GM23338 (cell line): ENCODE data around the gene CATSPERD. TPM values are rescaled to one million over a fixed set of nuclear protein-coding genes. Genes with fewer than 3 reads are reported as not detected.

ENCODE experiments used
- ATAC-seq: fragments of 200-7000 bp; cut with Tn5 transposase; 3 replicates; pipeline ENCODE4 v1.9.1; 2020
- DNase-seq: peaks from one replicate; pipeline ENCODE4 v3.0.0-alpha.2; 2015; ENCODE audit warnings: low spot score
- H2AFZ ChIP-seq: fragments of 200-600 bp; sonication (generic); 2 replicates; pipeline ENCODE4 v1.8.0; 2016; ENCODE audit warnings: antibody characterized with exemption, mild to moderate bottlenecking, moderate library complexity
- H3F3A ChIP-seq: fragments of 200-600 bp; sonication (generic); replicated peaks from 2 replicates; pipeline ENCODE4 v1.8.0; 2017; ENCODE audit warnings: antibody characterized with exemption, mixed run types, low read depth
- H3K27ac ChIP-seq: fragments of 200-600 bp; sonication (generic); 2 replicates; pipeline ENCODE4 v1.6.1; 2016; ENCODE audit warnings: low read depth
- H3K27me3 ChIP-seq: fragments of 200-600 bp; sonication (generic); 2 replicates; pipeline ENCODE4 v1.8.0; 2016; ENCODE audit warnings: mild to moderate bottlenecking, mixed run types, moderate library complexity; ENCODE audit not compliant: insufficient read depth
- H3K36me3 ChIP-seq: fragments of 200-600 bp; sonication (generic); 2 replicates; pipeline ENCODE4 v1.8.0; 2016; ENCODE audit warnings: mild to moderate bottlenecking; ENCODE audit not compliant: insufficient read depth
- H3K4me1 ChIP-seq: fragments of 200-600 bp; sonication (generic); 2 replicates; pipeline ENCODE4 v1.8.0; 2016; ENCODE audit warnings: mild to moderate bottlenecking, moderate library complexity; ENCODE audit not compliant: insufficient read depth
- H3K4me2 ChIP-seq: fragments of 200-600 bp; sonication (generic); 2 replicates; pipeline ENCODE4 v1.7.1; 2017; ENCODE audit warnings: mixed run types
- H3K4me3 ChIP-seq: fragments of 200-600 bp; sonication (generic); 2 replicates; pipeline ENCODE4 v1.6.1; 2016; ENCODE audit warnings: mixed run types
- H3K79me2 ChIP-seq: fragments of 200-600 bp; sonication (generic); replicated peaks from 2 replicates; pipeline ENCODE4 v1.8.0; 2017; ENCODE audit warnings: mild to moderate bottlenecking; ENCODE audit not compliant: insufficient read depth
- H3K9me2 ChIP-seq: fragments of 200-600 bp; sonication (generic); 2 replicates; pipeline ENCODE4 v1.8.0; 2017; ENCODE audit not compliant: insufficient read depth
- H4K20me1 ChIP-seq: fragments of 200-600 bp; sonication (generic); replicated peaks from 2 replicates; pipeline ENCODE4 v1.8.0; 2017; ENCODE audit warnings: mild to moderate bottlenecking; ENCODE audit not compliant: insufficient read depth
- H3K27ac Mint-ChIP-seq: 2 replicates; pipeline ENCODE4 v1.8.0; 2020; ENCODE audit warnings: inconsistent platforms, mild to moderate bottlenecking, moderate library complexity, mixed read lengths
- H3K27me3 Mint-ChIP-seq: 3 replicates; pipeline ENCODE4 v1.8.0; 2022; ENCODE audit warnings: low read depth, mild to moderate bottlenecking, moderate library complexity, mixed read lengths, inconsistent platforms; ENCODE audit not compliant: insufficient read depth, poor library complexity
- H3K36me3 Mint-ChIP-seq: 3 replicates; pipeline ENCODE4 v1.8.0; 2021; ENCODE audit warnings: low read depth, mild to moderate bottlenecking, inconsistent platforms, moderate library complexity, mixed read lengths
- H3K4me1 Mint-ChIP-seq: 3 replicates; pipeline ENCODE4 v1.8.0; 2020; ENCODE audit warnings: mild to moderate bottlenecking, inconsistent platforms, mixed read lengths
- H3K4me3 Mint-ChIP-seq: 3 replicates; pipeline ENCODE4 v1.8.0; 2021; ENCODE audit warnings: moderate library complexity, mild to moderate bottlenecking, inconsistent platforms, mixed read lengths
- H3K9me3 Mint-ChIP-seq: 3 replicates; pipeline ENCODE4 v1.8.0; 2020; ENCODE audit warnings: moderate library complexity, mild to moderate bottlenecking, inconsistent platforms, mixed read lengths
- CREB1 ChIP-seq: fragments of 250-450 bp; sonication (Bioruptor Pico); IDR thresholded peaks from 2 replicates; pipeline ENCODE4 v1.5.0; 2020; ENCODE audit warnings: low read depth, mild to moderate bottlenecking, moderate library complexity
- CTCF ChIP-seq, 2 experiments: fragments of 200-600 bp in 1 of 2; sonication (generic) in 1 of 2; conservative IDR thresholded peaks; 2 replicates each; pipeline versions ENCODE4 v1.5.1 to v1.6.1; 2016 to 2017; ENCODE audit warnings: antibody characterized with exemption in 2 of 2, low read depth in 2 of 2, mild to moderate bottlenecking in 2 of 2, moderate library complexity in 1 of 2
- ETS1 ChIP-seq: IDR thresholded peaks from 2 replicates; pipeline ENCODE4 v1.6.1; 2016; ENCODE audit warnings: antibody characterized with exemption
- EZH2 ChIP-seq: fragments of 200-600 bp; sonication (generic); IDR thresholded peaks from one replicate; pipeline ENCODE4 v1.8.0; 2017; ENCODE audit warnings: antibody characterized with exemption, mild to moderate bottlenecking, low read depth; ENCODE audit not compliant: unreplicated experiment
- EZH2phosphoT487 ChIP-seq: fragments of 200-600 bp; sonication (generic); IDR thresholded peaks from one replicate; pipeline ENCODE4 v1.8.1; 2018; ENCODE audit warnings: antibody characterized with exemption; ENCODE audit not compliant: unreplicated experiment
- JUNB ChIP-seq: IDR thresholded peaks from one replicate; pipeline ENCODE4 v1.6.1; 2016; ENCODE audit warnings: antibody characterized with exemption; ENCODE audit not compliant: unreplicated experiment
- NANOG ChIP-seq: IDR thresholded peaks from 2 replicates; pipeline ENCODE4 v1.6.1; 2016; ENCODE audit warnings: antibody characterized with exemption, borderline replicate concordance
- POLR2AphosphoS5 ChIP-seq: IDR thresholded peaks from 2 replicates; pipeline ENCODE4 v1.6.1; 2016; ENCODE audit warnings: antibody characterized with exemption, low read depth
- REST ChIP-seq: IDR thresholded peaks from one replicate; pipeline ENCODE4 v1.6.1; 2018; ENCODE audit warnings: antibody characterized with exemption; ENCODE audit not compliant: unreplicated experiment
- STAT1 ChIP-seq: IDR thresholded peaks from one replicate; pipeline ENCODE4 v1.6.1; 2016; ENCODE audit warnings: antibody characterized with exemption; ENCODE audit not compliant: unreplicated experiment
- ZNF114 ChIP-seq: fragments of 250-450 bp; sonication (Bioruptor Pico); IDR thresholded peaks from 2 replicates; pipeline ENCODE4 v1.5.0; 2020; ENCODE audit warnings: mild to moderate bottlenecking, moderate library complexity
- ZNF331 ChIP-seq: fragments of 250-450 bp; sonication (Bioruptor Pico); IDR thresholded peaks from 2 replicates; pipeline ENCODE4 v1.5.0; 2020; ENCODE audit warnings: low read depth, mild to moderate bottlenecking, moderate library complexity
- ZNF462 ChIP-seq: fragments of 250-450 bp; sonication (Bioruptor Pico); IDR thresholded peaks from 2 replicates; pipeline ENCODE4 v1.5.0; 2020; ENCODE audit warnings: mild to moderate bottlenecking, moderate library complexity
- polyA plus RNA-seq: library from polyadenylated mRNA; unstranded; fragments of >200 nt; fragmentation: Nextera tagmentation; extraction: Ambion mirVana; gene quantifications from 2 replicates; pipeline ENCODE4 v1.2.1, GENCODE V29; 2016
- total RNA-seq: library from RNA; depleted of rRNA; stranded (reverse); fragments of >200 nt; shearing (Covaris generic); gene quantifications from 2 replicates; pipeline ENCODE4 v1.2.3, GENCODE V29; 2014

Gene CATSPERD
- total and polyA plus RNA-seq, 2 experiments from 2014 or later: 0.17 TPM; not detected in 1

GRCh38 chr19:5673752-5674151 is 46.7 kb upstream of the CATSPERD start:
- no peak overlapping the region for H3K4me2 ChIP-seq
- H3K27ac Mint-ChIP-seq: no peak overlapping the region
- ATAC-seq (no peak), DNase-seq (no peak)
- 0 out of 2 replicates have a peak, but pooled peaks cover 3% of the 10 kb centered on the region for H3F3A ChIP-seq
- no peaks in the 10 kb centered on the region for H3K9me3 Mint-ChIP-seq
- H3K27ac ChIP-seq: no peak overlapping the region
- peaks cover 8% of the 10 kb centered on the region; the same call in 1 of the 2 replicates for H3K36me3 ChIP-seq
- H3K27me3 Mint-ChIP-seq: peaks cover 17% of the 10 kb centered on the region
- H3K4me1 Mint-ChIP-seq: peaks cover 4% of the 10 kb centered on the region; the same call in 2 of the 3 replicates
- no peaks in the 10 kb centered on the region for H3K27me3 ChIP-seq
- no peaks in the 10 kb centered on the region for H3K9me2 ChIP-seq
- no peak overlapping the region for H3K4me3 Mint-ChIP-seq
- H2AFZ ChIP-seq: no peak overlapping the region
- no peak for TF ChIP-seq STAT1
- TF ChIP-seq ZNF114 (CRISPR knock-in tag): no peak
- no peak for TF ChIP-seq ZNF462 (CRISPR knock-in tag)
- no peak for TF ChIP-seq EZH2phosphoT487
- no peak for TF ChIP-seq JUNB
- no peak for TF ChIP-seq EZH2
- TF ChIP-seq ETS1: no peak
- TF ChIP-seq REST: no peak
- no peak for TF ChIP-seq CREB1 (CRISPR knock-in tag)
- no peak for TF ChIP-seq ZNF331 (CRISPR knock-in tag)
- no peak for TF ChIP-seq POLR2AphosphoS5
- TF ChIP-seq CTCF (conservative IDR thresholded peaks at IDR 0.05; ENCODE audit: low read depth in 2 of 2): no peak
- no peak for TF ChIP-seq NANOG
- H3K4me1 ChIP-seq: no peaks in the 10 kb centered on the region
- peaks cover 32% of the 10 kb centered on the region for H3K36me3 Mint-ChIP-seq
- H4K20me1 ChIP-seq: peaks cover 3% of the 10 kb centered on the region
- H3K4me3 ChIP-seq: no peak overlapping the region
- H3K79me2 ChIP-seq: no peaks in the 10 kb centered on the region
